ENCODE data around the gene CTNNA3. TPM values are rescaled to one million over a fixed set of nuclear protein-coding genes. Genes with fewer than 3 reads are reported as not detected.

Gene CTNNA3
- polyA plus RNA-seq, 1 donor from 2014 or later: 0.14 TPM

DNA sequence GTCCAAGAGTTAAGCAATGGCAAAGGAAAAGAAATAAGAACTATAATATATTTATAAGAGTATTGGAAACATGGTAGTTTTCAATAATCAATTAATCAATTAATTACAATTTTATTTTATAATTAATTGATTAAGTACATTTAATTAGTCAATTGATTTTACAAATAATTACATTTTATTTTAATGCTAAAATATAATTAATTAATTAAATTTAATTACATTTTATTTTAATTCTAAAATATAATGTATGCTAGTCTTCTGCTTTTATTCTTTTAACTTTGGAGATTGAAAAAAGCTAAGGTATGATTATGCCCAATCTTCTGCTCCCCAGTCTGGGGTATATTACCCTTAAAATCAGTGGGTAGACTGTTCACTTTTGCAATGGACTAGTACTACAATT is 1456.9 kb downstream of the CTNNA3 start:
- H3K27ac ChIP-seq (ENCODE audit: low read length): no peak overlapping the region
- H3K4me2 ChIP-seq (ENCODE audit: low read length): no peak overlapping the region
- H2AFZ ChIP-seq (ENCODE audit: low read depth, low read length): no peak overlapping the region
- no peaks in the 10 kb centered on the region for H3F3A ChIP-seq (ENCODE audit: insufficient read depth, low read length, poor library complexity, severe bottlenecking)
- no peaks in the 10 kb centered on the region for H3K27me3 ChIP-seq (ENCODE audit: insufficient read depth, low read depth, low read length)
- no peak overlapping the region for H3K4me3 ChIP-seq (ENCODE audit: low read length)
- H3K79me2 ChIP-seq (replicated peaks; ENCODE audit: insufficient read depth, low read length): no peaks in the 10 kb centered on the region
- no peak for TF ChIP-seq EZH2 (IDR thresholded peaks at IDR 0.05; ENCODE audit: borderline replicate concordance, insufficient read depth, low read length, poor library complexity, severe bottlenecking)
- TF ChIP-seq CTCF (IDR thresholded peaks at IDR 0.05; ENCODE audit: poor library complexity, severe bottlenecking): no peak
- no peak for TF ChIP-seq POLR2AphosphoS5 (IDR thresholded peaks at IDR 0.05)
- no peak for TF ChIP-seq EP300 (conservative IDR thresholded peaks at IDR 0.05; ENCODE audit: poor library complexity, severe bottlenecking)
- TF ChIP-seq MXI1 (conservative IDR thresholded peaks at IDR 0.05; ENCODE audit: poor library complexity, severe bottlenecking): no peak
- TF ChIP-seq RAD21 (conservative IDR thresholded peaks at IDR 0.05): no peak
- no peak for TF ChIP-seq SMC3 (conservative IDR thresholded peaks at IDR 0.05; ENCODE audit: poor library complexity)
- TF ChIP-seq REST (IDR thresholded peaks at IDR 0.05; ENCODE audit: borderline replicate concordance): no peak
- no peak for TF ChIP-seq TAF1 (IDR thresholded peaks at IDR 0.05; ENCODE audit: low read depth)
- H3K9ac ChIP-seq (ENCODE audit: low read length): no peak overlapping the region
- H3K9me3 ChIP-seq (ENCODE audit: low read length): no peaks in the 10 kb centered on the region
- no peaks in the 10 kb centered on the region for H3K36me3 ChIP-seq (ENCODE audit: insufficient read depth, low read length)
- H4K20me1 ChIP-seq (ENCODE audit: insufficient read depth): no peaks in the 10 kb centered on the region
- H3K9me2 ChIP-seq (ENCODE audit: insufficient read depth, low read length): no peaks in the 10 kb centered on the region

GRCh38 chr10:66238343-66238742 is 1457.7 kb downstream of the CTNNA3 start:
- Histone ChIP-seq H3K9me3 (ENCODE audit: low read length) (no peaks in the 10 kb centered on the region), H3K36me3 (ENCODE audit: insufficient read depth, low read length) (no peaks in the 10 kb centered on the region), H3K9me2 (ENCODE audit: insufficient read depth, low read length) (no peaks in the 10 kb centered on the region), H3K4me2 (ENCODE audit: low read length) (no peak overlapping the region), H3K9ac (ENCODE audit: low read length) (no peak overlapping the region), H3K79me2 (replicated peaks; ENCODE audit: insufficient read depth, low read length) (no peaks in the 10 kb centered on the region), H3K4me3 (ENCODE audit: low read length) (no peak overlapping the region), H3F3A (ENCODE audit: insufficient read depth, low read length, poor library complexity, severe bottlenecking) (no peaks in the 10 kb centered on the region), H3K27ac (ENCODE audit: low read length) (no peak overlapping the region), H4K20me1 (ENCODE audit: insufficient read depth) (no peaks in the 10 kb centered on the region), H3K27me3 (ENCODE audit: insufficient read depth, low read depth, low read length) (no peaks in the 10 kb centered on the region), H2AFZ (ENCODE audit: low read depth, low read length) (no peak overlapping the region)
- TF ChIP-seq EZH2 (IDR thresholded peaks at IDR 0.05; ENCODE audit: borderline replicate concordance, insufficient read depth, low read length, poor library complexity, severe bottlenecking) (no peak), POLR2AphosphoS5 (IDR thresholded peaks at IDR 0.05) (no peak), REST (IDR thresholded peaks at IDR 0.05; ENCODE audit: borderline replicate concordance) (no peak), EP300 (conservative IDR thresholded peaks at IDR 0.05; ENCODE audit: poor library complexity, severe bottlenecking) (no peak), TAF1 (IDR thresholded peaks at IDR 0.05; ENCODE audit: low read depth) (no peak), RAD21 (conservative IDR thresholded peaks at IDR 0.05) (no peak), CTCF (IDR thresholded peaks at IDR 0.05; ENCODE audit: poor library complexity, severe bottlenecking) (no peak), SMC3 (conservative IDR thresholded peaks at IDR 0.05; ENCODE audit: poor library complexity) (no peak), MXI1 (conservative IDR thresholded peaks at IDR 0.05; ENCODE audit: poor library complexity, severe bottlenecking) (no peak)
